Activated CD4-positive, alpha-beta T cell treated with anti-CD3 and anti-CD28 coated beads, Interleukin-2, Interleukin-6, amounts not matched to agents 100 ng/mL and 50 ng/mL, durations not matched to agents 16 hours and 8 hours (primary cell): Measurements from ENCODE around the gene FBXW8.

Experiments
- DNase-seq: peaks from one replicate; pipeline ENCODE4 v3.0.0-alpha.2; 2020

FBXW8 gene

DNA sequence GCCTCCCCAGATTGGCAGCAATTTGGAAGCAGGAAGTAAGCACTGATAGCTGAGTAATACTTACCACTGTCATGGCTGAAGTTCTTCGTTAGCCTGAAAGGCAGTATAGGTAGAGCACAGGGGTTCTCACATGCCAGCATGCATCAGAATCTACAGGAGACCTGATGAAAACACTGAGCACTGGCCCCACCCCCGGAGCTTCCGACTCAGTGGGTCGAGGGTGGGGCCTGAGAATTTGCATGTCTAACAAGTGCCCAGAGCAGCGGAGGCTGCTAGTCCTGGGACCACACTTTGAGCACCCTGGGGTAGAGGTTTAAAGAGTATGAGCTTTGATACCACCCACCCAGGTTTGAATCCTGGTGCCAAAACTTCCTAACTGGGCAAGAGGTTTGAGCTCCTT, 89.6 kb downstream of the FBXW8 start:
- no peak for DNase-seq

DNA sequence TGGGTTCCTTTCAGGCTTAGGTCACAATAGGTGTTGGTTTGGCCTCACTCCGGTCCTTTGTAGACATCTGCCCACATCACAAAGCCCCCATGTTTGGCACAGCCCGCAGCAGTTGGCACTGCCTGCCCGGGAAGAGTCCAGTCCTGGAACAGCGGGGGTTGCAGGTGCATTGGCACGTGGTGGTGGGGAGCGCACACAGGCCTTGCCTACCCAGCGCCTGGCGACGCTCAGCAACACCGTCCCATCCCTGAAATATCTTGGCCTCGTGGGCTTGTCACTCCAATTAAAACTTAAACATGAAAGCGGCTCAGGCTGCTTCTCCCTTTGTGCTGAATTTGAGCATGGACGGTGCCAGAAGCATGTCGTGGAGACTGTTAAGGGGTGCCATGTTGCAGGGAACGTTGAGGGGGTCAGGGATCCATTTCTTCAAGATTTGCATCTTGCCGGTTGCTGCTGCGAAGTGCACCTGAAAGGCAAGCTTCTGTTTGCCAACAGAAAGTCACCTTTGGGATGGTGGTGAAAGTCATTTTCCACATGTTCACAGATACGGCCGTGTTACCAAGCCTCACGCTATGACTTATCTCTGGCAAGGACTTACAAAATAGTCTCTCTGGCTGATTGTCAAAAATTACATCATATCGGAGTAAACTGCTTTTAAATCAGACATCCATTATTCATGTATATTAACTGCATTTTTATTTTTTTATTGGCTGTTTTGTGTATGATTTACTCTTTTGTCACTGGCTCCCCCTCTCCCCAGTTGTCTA, 91.5 kb downstream of the FBXW8 start:
- no peak for DNase-seq

DNA sequence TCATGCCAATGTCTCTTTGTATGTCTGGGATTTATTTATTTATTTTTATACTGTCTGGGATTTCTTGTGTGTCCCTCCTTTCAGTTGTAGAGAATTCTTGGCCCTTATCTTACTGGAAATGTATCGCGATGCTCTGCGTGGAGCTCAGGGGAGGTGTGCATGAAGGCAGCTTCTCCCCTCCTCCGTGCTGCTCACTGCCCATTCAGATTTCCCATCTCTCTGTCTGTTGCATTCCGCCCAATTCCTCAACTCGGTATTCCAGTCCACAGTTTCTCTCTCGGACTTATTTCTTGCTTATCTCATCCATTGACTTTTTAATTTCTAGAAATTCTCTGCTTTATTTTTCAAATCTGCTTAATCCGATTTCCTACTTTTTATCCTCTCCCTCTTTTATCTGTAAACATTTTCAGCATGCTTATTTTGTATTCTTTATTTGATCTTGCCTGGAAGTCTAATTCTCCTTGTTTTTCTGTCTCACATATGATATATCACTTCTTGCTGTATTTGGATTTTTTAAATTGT, 93.2 kb downstream of the FBXW8 start:
- no peak for DNase-seq

DNA sequence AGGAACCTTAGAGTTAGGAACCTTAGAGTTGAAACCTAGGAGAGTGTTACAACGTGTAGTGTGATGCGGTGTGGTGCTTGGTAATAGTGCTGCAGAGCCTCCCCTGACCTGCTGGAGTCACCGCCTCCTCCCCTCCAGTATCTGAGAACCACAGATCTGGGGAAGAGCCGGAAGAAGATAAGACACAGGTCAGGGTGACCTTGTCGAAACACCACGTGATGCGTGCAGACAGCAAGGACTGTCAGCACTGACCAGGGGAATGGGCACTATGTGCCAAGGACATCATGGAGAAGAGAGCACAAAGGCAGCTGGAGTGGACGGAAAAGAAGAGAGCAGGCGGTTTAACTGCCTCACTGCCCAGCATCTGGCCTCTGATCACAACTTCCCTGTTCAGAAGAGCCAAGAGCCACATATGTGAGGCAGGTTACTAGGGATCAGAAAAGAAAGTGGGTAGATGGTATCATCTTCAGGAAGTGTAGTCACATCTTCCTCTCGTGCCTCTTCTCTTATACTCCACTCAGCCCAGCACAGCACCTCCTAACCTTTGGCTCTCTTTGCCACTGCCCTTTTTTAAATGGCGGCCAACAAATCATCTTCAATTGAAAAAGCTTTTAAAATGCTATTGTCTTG, 94.8 kb downstream of the FBXW8 start:
- no peak for DNase-seq

DNA sequence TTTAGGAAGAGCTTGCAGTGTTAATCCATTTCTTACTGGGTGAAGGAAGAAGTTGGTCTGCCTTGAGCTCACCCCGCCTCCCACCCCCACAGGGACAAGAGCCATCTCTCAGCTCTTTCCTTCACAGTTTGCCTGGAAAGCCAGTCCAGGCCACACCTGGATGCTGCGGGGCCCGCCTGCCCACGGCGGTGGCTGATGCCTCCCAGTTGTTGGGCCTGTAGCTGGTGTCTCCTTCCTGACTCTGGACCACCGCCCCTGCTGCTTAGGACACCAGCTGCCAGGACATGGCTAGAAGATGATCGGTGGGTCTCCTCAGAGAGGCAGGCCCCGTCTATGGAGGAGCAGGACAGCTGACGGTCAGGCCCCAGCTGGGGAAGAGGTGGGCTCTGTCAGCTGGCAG, 95.6 kb downstream of the FBXW8 start:
- no peak for DNase-seq

DNA sequence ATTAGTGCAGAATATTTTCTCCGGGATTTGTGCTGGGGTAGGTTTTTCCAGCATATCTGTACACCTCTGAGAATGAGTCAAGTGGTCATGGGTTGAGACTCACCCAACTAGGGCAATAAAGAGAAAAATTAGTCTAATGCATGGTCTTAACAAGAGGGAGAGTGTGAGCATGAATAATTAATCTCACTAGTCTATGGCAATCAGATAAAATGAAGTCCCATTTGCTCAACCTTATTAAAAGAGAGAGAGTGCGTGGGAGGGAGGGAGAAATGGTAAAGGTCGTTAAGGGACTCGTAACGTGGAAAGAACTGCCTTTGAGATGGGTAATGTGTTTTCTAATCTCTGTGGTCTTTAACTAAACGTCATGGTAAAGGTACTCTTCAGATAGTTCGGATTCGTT, 96.8 kb downstream of the FBXW8 start:
- no peak for DNase-seq

DNA sequence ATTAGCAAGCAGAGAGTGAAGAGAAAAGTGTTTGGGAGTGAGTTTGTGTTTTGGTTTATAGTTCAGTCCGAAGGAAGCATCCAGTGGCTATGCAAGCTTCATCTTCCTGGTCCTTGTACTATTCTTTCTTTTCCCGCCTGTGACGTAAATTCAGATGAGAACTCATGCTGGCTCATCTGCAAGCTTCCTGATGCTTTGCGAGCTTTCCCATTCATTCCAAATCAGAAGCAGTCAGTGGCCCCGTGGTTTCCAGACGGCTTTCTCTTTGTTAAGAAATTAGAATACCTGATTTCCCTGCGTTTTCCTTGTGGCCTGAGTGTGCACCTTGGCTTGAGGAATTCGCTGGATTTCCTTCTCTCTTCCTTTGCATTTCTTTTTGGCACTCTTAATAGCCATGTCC, 99.0 kb downstream of the FBXW8 start:
- no peak for DNase-seq

DNA sequence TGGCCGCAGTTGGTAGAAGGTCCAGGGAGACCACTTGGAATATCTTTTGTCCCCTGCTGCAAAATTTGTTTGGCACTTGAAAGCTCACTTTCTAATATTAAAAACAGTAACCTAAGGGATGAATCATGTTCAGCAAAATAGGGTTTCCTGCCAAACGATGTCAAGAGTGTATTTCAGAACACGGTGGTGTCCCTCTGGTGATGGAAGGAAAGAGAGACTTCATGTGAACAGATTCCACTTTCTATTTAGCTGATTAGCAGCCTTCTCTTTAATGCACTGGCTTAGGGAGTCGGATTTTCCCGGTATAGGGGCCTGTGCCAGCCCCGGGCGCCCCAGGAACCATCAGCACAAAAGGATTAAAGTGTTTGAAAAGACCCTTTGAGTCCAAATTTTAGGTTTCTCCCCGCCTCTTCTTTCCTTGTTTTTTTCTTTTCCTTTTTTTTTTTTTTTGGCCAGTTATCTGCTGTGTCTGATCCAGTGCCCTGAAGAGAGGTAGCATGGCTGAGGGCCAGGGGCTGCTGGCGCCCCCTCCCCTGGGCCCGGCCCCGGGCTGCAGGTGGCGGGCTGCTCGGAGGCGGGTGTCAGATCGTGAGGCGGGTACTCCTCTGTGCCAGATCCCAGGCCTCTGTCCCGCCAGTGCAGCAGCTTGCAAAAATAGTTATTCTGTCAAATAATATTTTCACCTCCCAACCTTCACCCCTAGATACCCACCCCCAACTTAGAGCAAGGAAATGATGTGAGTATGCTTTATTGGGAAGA, 100.1 kb downstream of the FBXW8 start:
- DNase-seq = no peak

DNA sequence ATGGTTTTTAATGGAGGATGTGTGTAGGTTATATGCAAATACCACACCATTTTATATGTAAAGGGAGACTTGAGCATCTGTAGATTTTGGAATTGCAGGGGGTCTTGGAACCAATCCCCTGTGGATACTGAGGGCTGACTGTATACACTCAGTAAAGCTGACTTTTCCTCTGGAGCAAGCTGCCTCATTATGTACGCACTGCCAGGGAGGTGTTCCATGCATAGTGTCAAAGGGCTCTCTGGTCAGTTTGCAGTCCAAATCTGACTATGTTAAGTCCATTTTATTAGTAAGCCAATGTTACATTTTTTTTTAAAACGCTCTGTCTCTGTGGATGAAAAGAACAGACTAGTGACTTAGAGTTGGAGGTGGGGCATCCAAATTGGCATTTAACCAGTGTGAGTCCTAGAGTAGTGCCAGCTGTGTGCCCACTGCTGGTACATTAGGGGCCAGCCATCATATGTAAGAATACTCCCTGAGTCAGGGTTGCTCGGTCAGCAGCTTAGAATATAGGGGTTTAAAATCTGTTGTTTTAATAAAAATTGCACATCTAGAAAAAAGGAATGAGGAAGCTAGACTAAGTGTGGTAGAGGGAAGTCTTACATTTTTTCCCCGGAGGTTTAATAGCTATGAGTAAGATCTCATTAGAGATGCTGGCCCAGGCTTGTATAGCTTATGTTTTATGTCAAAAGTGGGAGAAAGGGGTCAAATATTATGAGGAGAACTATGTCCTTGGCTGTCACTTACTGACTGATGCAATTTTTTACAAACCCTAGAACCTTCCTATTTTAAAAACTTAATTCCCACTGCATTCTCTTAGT, 101.4 kb downstream of the FBXW8 start:
- DNase-seq = no peak

DNA sequence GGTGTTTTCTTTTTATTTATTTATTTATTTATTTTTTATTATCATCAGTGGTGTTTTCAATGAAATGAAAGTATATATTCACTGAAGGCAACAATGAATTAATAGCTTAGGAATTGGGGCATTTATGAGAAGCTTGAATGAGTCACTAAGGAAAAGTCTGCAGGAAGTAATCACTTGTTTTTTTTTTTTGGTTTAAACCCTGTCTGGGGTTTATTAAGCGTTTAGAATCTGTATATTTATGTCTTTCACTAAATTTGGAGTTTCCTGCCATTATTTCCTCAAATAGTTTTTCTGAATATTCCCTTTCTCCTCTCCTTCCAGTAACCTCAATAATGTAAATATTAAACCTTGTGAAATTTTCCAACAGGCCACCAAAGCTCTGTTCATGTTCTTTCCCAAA, 103.0 kb downstream of the FBXW8 start:
- DNase-seq = no peak

DNA sequence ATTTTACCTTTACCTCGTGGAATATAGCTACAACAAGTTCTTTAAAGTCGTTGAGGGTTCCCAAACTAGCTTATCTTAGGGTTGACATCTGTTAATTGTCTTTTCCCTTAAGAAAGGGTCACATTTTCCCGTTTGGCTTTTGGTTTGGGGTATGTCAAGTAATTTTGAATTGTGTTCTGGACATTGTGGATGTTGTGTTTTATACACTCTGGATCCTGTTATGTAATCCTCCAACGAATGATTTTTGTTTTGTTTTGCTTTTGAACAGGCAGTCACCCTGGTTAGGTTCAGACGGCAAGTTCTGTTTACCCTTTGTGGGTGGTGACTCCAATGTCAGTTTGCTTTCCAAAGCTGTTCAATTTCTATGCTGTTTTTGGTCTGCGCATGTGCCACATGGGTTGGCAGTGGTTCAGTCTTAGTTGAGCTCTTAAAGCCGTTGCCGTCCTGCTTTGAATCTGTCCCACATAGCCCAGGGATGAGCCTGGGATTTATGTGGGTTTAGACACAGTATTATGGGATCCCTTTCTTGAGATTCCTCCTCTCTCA, 103.7 kb downstream of the FBXW8 start:
- DNase-seq = no peak

DNA sequence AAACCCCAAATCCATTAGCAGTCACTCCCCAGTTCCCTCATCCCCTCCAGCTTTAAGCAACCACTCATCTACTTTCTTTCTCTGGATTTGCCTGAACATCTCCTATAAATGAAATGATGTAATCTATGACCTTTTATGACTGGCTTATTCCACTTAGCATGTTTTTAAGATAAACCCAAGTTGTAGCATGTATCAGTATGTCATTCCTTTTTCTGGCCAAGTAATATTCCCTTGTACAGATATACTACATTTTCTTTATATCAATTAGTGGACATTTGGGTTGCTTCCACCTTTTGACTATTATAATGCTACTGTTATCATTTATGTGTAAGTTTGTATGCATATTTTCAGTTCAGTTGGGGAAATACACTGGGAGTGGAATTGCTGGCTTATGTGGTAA, 105.1 kb downstream of the FBXW8 start:
- DNase-seq = no peak

DNA sequence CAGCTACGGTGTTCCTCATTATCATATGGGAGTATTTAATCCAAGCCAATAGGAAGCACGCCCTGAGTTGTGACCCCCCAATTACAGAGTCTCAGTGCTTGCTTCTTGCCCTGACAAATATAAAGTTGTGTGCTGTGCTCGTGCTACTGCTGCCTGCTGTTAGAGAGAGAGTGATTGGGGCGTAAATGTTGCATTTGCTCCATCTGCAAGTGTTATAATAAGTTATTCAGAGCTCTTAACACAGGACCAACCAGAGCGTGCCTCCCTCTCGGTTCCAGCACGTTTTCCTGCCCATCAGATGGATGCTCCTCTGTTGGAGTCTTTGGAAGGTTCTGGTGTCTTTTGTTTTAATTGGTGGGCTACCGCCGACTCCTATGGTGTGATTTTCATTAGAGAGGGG, 107.1 kb downstream of the FBXW8 start:
- DNase-seq = no peak

DNA sequence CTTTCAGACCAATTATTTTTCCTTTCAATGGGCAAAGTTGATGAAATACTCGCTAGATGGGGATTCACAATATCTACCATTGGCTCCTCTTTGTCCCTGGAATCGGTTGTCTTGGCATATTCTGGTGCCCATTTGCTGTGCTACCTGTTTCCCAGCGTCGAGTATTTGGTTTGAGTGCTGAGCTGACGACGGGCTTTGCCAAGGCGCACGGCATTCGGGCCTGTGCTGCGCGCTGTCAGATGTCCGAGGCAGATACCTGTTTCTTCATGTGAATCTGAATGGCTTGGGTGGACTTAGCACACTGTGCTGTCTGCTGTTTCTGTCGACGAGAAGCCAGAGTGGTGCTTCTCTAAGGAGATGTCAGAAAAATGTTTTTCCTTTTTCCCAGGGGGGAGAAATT, 107.5 kb downstream of the FBXW8 start:
- DNase-seq = no peak

DNA sequence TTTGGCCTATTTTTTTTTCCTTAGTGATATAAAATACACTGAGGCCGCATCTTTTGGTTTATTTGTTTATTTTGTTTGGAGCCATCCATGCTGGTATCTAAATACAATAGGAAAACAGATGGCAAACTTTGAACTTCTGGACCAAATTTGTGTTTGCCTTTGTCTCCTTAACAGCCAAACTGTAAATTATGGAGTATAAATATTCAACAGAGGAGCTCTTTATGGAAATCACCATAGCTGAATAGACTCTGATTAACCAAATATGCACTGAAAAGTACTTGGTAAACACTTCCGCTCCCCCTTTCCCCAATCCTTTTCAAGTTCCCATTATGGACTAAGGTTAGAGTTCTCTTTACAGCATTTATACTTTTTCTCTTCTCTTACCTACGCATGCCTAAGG, 107.9 kb downstream of the FBXW8 start:
- DNase-seq = no peak

DNA sequence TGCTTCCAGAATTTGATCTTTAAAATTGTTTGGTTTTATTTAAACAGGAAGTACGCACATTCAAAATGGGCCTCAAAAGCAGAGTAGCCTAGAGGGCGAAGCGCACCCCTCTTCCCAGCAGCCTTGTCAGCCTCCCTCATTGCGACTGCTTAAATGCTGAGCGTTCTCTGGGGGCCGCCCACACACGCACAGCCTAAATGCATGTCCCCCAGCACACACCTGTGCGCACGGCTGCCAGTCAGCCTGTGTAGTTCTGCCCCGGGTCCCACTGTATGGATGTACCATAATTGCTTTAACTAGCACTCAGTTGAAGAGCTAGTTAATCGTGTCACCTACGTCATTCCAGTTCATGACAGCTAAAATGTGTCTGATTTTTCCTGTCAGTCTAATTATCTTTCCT, 109.1 kb downstream of the FBXW8 start:
- no peak for DNase-seq

DNA sequence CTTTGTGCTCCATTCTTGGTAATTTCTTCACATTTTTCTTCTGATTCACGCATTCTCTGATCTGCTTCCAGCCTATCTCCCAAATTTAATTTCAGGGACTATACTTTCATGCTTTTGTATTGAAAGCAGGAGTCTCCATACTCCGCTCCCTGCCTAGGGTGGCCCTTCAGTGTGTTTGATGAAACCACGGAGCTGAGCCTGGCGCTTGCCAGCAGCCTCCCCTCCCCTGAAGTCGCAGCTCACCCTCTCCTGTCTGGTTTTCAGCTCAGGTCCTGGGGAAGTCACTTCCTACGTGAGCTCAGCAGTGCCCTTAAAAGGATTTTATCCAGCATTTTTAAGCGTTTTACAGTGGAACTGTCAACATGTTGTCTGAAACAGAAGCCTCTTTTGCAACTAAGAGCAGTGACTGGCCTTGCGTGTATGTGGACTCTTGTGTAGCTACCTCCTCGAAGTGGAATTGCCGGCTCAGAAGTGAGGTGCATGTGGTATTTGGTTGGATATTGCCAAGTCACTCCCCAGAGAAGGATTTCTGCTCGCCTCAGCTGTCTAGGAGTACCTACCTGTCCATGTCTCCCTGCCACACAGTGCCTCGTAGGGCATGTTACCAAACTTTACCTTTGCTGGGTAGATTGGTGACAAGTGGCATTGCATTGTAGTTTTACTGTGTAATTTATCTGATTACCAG, 109.9 kb downstream of the FBXW8 start:
- no peak for DNase-seq

DNA sequence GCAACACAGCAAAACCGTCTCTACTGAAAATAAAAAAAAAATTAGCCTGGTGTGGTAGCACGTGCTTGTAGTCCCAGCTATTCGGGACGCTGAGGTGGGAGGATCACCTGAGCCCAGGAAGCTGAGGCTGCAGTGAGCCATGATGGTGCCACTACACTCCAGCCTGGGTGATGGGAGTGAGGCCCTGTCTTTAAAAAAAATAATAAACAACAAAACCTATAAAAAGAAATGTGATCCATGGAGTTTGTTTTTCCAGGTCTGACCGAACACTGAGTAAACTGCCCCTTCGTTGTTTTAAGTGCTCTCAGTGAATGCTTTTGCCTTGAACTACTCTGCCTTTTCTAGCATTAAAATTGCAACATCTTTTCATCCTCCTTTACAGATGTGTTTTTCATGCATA, 111.7 kb downstream of the FBXW8 start:
- DNase-seq = no peak

DNA sequence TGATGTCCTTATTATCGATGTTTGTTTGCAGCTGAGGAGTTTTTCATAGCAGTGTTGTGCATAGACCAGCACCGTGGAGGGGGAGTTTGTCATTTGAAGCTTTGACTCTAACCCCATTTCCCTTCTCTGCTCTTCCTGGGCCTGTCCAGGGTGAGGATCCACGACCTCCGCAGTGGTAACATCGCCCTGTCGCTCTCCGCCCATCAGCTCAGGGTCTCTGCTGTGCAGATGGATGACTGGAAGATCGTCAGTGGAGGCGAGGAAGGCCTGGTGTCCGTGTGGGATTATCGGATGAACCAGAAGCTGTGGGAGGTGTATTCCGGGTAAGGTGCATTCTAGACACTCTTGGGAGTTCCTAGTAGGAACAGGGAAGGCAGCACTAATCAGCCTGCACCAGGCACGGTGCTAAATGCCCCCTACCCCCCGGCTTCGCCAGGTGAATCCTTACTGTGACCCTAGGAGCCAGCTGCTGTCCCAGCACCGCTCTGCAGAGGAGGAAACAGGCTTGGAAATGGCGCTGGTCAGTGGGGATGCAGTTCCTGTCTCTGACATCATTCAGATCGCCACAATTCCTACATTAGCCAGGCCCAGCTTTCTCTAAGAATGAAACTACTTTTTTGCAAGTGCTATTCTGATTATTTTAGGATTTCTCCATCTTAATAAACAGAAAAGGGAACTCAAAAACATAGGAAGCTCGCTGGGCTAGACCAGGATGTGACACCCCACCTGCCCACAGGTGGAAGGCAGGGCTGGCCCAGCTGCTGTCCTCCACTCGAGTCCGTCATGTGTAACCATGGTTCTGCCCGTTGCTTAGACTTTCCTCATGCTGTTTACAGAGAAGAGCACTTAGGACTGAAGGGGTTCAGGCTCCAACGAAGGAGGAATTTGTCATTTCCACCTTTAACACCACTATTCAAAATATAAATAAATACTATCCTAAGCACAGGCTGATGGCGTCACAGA, 113.5 kb downstream of the FBXW8 start:
- no peak for DNase-seq

DNA sequence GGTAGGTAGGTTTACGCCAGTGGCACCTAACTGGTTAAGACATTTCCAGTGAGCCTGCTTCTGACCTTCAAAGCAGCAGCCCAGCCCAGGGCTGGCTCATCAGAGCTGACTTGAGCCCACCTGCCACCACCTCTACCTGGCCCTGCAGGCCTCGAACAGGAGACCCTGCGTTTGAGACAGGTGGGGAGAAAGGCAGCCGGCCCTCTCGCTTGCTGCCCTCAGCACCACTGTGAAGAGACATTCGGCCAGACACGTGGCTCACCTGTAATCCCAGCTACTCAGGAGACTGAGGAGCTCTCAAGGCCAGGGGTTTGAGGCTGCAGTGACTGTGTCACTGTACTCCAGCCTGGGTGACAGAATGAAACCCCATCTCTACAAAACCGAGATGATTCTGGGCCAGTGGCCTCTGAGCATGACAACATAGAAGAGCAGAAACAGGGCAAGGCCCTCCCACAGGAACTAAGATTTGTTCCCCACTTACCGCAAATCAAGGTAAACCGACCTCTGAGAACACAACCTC, 114.3 kb downstream of the FBXW8 start:
- no peak for DNase-seq
